ENCODE measurements around the gene NAT10. TPM values are rescaled to one million over a fixed set of nuclear protein-coding genes. Genes with fewer than 3 reads are reported as not detected.

Gene NAT10
- polyA plus RNA-seq, 1 of the 3 experiments (the other 2 are of a cell fraction), result 31.0 TPM

DNA sequence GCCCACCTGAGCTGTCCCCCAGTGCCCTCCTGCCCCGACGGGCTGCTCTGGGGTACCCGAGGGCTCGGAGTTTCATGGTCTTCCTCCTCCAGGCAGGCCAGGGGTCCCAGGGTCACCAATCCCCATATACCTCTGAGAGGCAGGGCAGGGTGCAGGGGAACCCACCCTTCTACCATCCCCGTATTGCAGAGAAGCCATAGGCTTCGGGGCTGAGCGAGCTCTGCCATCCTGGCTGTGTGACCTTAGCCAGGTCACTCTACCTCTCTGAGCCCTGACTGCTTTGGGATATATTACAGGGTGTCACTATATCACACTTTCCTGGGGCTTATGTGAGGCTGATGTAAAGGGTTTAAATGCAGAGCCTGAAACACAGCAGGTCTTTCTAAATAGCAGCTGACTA lies 57.4 kb downstream of the NAT10 start:
- 93% methylated on average over 6 of the region's 7 CpGs for WGBS (ENCODE audit: low lambda C conversion rate)
- Histone ChIP-seq H2AFZ (ENCODE audit: low read depth) (no peak overlapping the region), H3K27ac (ENCODE audit: low read depth in 2 of 2, low read length in 1 of 2) (no peak overlapping the region; a peak in 1 of 4 replicates), H3K9ac (no peak overlapping the region), H3K9me2 (no peaks in the 10 kb centered on the region), H4K20me1 (ENCODE audit: insufficient read depth) (no peaks in the 10 kb centered on the region), H3K4me3 (ENCODE audit: low read depth in 2 of 2, low read length in 1 of 2) (no peak overlapping the region), H3K79me2 (ENCODE audit: insufficient read depth) (no peaks in the 10 kb centered on the region), H3K27me3 (ENCODE audit: insufficient read depth) (no peaks in the 10 kb centered on the region), H3K36me3 (replicated peaks in 1 of 2; ENCODE audit: control insufficient read depth in 1 of 2, insufficient read depth in 2 of 2, low read length in 1 of 2) (peaks cover 0 to 23% of the 10 kb centered on the region in 2 experiments), H3K9me3 (no peaks in the 10 kb centered on the region), H3K4me1 (ENCODE audit: control insufficient read depth in 1 of 2, insufficient read depth in 2 of 2, low read depth in 1 of 2, low read length in 1 of 2) (peaks cover 0 to 57% of the 10 kb centered on the region in 2 experiments; a peak in 1 of 4 replicates), H3F3A (replicated peaks; ENCODE audit: insufficient read depth) (no peaks in the 10 kb centered on the region), H3K4me2 (no peak overlapping the region)
- POLR2A ChIA-PET, result no interaction called here
- TF ChIP-seq MAX (IDR thresholded peaks at IDR 0.05; ENCODE audit: low read depth) (no peak), TCF12 (IDR thresholded peaks at IDR 0.05) (no peak), SIN3A (IDR thresholded peaks at IDR 0.05; ENCODE audit: borderline replicate concordance, low read depth, low read length) (no peak), MEF2A (IDR thresholded peaks at IDR 0.05; ENCODE audit: borderline replicate concordance, low read depth) (no peak), RAD21 (IDR thresholded peaks at IDR 0.05; ENCODE audit: low read length) (no peak), EP300 (IDR thresholded peaks at IDR 0.05; ENCODE audit: borderline replicate concordance in 1 of 2, low read depth in 1 of 2, low read length in 1 of 2) (no peak), JUND (IDR thresholded peaks at IDR 0.05) (no peak), ZBTB33 (IDR thresholded peaks at IDR 0.05; ENCODE audit: borderline replicate concordance, low read depth) (no peak), FOXJ3 (CRISPR knock-in tag; IDR thresholded peaks at IDR 0.05) (no peak), TAF1 (IDR thresholded peaks at IDR 0.05; ENCODE audit: borderline replicate concordance, low read depth, low read length) (no peak), GATA2 (CRISPR knock-in tag; IDR thresholded peaks at IDR 0.05) (no peak), FOXM1 (IDR thresholded peaks at IDR 0.05; ENCODE audit: low read depth) (no peak), PBX3 (IDR thresholded peaks at IDR 0.05) (no peak), CHD2 (IDR thresholded peaks at IDR 0.05; ENCODE audit: low read length, partially characterized antibody) (no peak), YY1 (IDR thresholded peaks at IDR 0.05; ENCODE audit: low read depth) (no peak), RCOR1 (IDR thresholded peaks at IDR 0.05; ENCODE audit: low read length) (no peak), ELF1 (IDR thresholded peaks at IDR 0.05) (no peak), FOSL2 (IDR thresholded peaks at IDR 0.05; ENCODE audit: borderline replicate concordance, low read depth) (no peak)
- TF ChIP-seq, protein P1, sequence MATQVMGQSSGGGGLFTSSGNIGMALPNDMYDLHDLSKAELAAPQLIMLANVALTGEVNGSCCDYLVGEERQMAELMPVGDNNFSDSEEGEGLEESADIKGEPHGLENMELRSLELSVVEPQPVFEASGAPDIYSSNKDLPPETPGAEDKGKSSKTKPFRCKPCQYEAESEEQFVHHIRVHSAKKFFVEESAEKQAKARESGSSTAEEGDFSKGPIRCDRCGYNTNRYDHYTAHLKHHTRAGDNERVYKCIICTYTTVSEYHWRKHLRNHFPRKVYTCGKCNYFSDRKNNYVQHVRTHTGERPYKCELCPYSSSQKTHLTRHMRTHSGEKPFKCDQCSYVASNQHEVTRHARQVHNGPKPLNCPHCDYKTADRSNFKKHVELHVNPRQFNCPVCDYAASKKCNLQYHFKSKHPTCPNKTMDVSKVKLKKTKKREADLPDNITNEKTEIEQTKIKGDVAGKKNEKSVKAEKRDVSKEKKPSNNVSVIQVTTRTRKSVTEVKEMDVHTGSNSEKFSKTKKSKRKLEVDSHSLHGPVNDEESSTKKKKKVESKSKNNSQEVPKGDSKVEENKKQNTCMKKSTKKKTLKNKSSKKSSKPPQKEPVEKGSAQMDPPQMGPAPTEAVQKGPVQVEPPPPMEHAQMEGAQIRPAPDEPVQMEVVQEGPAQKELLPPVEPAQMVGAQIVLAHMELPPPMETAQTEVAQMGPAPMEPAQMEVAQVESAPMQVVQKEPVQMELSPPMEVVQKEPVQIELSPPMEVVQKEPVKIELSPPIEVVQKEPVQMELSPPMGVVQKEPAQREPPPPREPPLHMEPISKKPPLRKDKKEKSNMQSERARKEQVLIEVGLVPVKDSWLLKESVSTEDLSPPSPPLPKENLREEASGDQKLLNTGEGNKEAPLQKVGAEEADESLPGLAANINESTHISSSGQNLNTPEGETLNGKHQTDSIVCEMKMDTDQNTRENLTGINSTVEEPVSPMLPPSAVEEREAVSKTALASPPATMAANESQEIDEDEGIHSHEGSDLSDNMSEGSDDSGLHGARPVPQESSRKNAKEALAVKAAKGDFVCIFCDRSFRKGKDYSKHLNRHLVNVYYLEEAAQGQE (IDR thresholded peaks at IDR 0.05; ENCODE audit: low read depth, low read length), result no peak
- TF ChIP-seq, protein P2, sequence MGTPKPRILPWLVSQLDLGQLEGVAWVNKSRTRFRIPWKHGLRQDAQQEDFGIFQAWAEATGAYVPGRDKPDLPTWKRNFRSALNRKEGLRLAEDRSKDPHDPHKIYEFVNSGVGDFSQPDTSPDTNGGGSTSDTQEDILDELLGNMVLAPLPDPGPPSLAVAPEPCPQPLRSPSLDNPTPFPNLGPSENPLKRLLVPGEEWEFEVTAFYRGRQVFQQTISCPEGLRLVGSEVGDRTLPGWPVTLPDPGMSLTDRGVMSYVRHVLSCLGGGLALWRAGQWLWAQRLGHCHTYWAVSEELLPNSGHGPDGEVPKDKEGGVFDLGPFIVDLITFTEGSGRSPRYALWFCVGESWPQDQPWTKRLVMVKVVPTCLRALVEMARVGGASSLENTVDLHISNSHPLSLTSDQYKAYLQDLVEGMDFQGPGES (IDR thresholded peaks at IDR 0.05; ENCODE audit: low read depth, low read length), result no peak
- CTCF ChIA-PET, result interaction anchor here (1.3 to 9.4 kb wide), 3 partner anchors 11 to 330 kb away, joined by 5 to 51 read pairs (median 16); no protein-coding TSS in a partner anchor
- no peak for DNase-seq

All from SK-N-SH (cell line).